GM18861 (cell line): ENCODE measurements around the gene PTPN14.
"Not testable (repeated sequence)": the region's sequence is repeated elsewhere in the genome, so short reads cannot be mapped to it uniquely, and the experiment has no call there.

Experiments used
- ATAC-seq: cut with Tn5 transposase; IDR thresholded peaks from one replicate; pipeline ENCODE4 v1.9.1; 2021; ENCODE audit not compliant: unreplicated experiment

Gene PTPN14

GRCh38 chr1:214513394-214513793 is 38.0 kb downstream of the PTPN14 start:
- ATAC-seq: no peak

GRCh38 chr1:214511639-214511998 is 39.8 kb downstream of the PTPN14 start:
- no peak for ATAC-seq

DNA sequence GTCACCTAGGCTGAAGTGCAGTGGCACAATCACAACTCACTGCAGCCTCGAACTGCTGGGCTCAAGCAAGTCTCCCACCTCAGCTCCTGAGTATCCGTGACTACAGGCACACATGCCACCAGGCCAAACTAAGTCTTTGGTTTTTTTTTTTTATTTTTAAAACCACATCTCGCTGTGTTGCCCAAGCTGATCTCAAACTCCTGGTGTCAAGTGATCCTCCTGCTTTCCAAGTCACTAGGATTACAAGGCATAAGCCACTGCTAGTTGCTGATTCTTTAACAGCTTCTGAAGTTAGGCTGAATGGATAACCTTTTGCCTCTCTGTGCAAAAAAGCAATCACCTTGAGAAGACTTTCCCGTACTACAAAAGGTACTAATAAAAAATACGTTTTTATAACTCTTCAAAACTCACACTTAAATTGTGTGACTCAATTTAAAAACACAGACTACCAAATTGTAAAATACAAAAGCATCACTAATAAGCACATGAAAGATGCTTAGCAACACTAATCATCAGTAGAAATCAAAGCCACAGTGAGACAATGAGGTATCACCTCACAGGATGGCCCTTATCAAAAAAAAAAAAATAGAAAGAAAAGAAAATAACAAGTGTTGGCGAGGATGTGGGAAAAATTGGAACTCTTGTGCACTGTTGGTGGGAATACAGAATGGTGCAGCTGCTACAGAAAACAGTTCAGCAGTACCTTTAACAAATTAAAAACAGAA is 40.3 kb downstream of the PTPN14 start:
- ATAC-seq: no peak

DNA sequence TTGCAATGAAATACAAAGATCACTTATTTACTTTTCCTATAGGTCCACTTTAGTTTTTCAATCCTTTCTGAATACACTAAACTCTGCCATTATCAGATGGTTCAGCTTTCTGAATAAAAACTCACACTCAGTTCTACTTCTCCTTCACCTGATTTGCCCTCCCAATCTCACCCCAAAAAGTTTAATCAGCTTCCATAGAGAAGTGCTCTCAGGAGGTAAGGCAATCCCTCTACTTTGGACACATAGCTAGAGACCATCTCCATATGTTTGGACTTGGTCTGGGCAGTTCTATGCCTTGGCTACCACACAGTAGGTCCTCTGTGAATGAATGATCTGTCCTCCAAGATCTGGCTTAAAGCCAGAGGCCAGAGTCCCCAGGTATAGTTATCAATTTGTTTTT is 40.9 kb downstream of the PTPN14 start:
- no peak for ATAC-seq

DNA sequence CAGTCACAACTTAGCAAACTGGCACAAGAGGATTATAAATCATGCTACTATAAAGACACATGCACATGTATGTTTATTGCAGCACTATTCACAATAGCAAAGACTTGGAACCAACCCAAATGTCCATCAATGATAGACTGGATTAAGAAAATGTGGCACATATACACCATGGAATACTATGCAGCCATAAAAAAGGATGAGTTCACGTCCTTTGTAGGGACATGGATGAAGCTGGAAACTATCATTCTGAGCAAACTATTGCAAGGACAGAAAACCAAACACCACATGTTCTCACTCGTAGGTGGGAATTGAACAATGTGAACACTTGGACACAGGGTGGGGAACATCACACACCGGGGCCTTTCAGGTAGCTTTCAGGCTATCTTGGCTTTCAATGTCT is 41.8 kb downstream of the PTPN14 start:
- ATAC-seq: not testable (repeated sequence)

- ATAC-seq: peak; percentile 80
Measured at GRCh38 chr1:214506972-214507431, 44.4 kb downstream of the PTPN14 start.

DNA sequence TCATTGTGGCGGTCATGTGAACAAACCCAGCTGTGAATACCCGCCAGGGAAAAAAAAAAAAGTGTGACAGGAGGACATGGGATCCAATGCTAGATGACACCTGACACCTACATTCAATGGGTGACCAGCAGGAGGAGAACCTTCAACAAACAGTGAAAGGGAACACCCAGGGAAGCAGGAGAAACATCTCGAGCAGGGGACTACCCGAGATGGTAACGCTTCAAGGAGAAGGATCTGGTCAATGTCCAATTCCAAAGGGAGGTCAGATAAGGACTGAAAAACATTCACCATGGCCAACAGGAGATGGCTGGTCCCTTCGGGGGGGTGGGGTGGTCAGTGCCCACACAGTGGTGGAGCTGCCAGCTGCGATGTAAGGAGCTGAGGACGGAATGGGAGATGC is 46.3 kb downstream of the PTPN14 start:
- ATAC-seq: no peak

DNA sequence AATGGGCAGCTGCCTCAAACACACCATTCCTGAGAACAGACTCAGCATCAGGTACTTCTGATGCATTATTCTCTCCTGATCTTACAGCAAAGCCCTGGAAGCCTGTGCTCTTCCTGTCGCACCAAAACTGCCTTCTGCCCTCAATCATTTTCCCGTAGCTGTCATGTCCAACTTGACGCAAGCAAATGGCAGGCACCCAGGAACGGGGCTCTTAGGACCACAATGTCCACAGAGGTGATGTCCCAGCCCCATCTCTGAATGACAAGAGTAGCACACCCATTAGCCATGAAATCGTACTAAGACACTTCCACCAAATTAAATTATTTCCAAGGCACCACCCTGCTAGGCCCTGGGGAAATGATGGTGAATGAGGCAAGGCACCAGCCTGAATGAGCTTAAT is 47.1 kb downstream of the PTPN14 start:
- no peak for ATAC-seq

DNA sequence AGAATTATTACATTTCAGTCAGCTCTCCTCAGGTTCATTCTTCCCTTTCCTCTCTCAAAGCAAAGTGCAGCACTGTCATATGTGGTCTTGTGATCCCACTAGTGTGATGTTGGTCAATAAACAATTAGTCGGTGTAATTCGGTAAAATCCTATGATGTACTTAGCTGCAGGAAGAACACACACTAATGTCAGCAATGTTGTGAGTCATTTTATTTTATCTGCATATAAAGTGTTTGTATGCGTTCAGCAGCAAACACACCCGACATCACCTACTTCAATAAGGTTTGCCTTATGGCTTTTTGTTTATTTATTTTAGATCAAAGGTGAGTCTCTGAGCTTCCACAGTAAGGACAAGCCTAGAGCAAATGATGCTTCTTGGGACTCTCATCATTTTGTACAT is 47.8 kb downstream of the PTPN14 start:
- ATAC-seq: no peak

GRCh38 chr1:214500340-214501055 is 50.9 kb downstream of the PTPN14 start:
- no peak for ATAC-seq

GRCh38 chr1:214499732-214500131 is 51.7 kb downstream of the PTPN14 start:
- no peak for ATAC-seq

GRCh38 chr1:214498021-214498420 is 53.4 kb downstream of the PTPN14 start:
- ATAC-seq: no peak

- no peak for ATAC-seq
Measured at GRCh38 chr1:214496126-214496525, 55.3 kb downstream of the PTPN14 start.

- ATAC-seq: no peak
Measured at GRCh38 chr1:214494706-214495105, 56.7 kb downstream of the PTPN14 start.

DNA sequence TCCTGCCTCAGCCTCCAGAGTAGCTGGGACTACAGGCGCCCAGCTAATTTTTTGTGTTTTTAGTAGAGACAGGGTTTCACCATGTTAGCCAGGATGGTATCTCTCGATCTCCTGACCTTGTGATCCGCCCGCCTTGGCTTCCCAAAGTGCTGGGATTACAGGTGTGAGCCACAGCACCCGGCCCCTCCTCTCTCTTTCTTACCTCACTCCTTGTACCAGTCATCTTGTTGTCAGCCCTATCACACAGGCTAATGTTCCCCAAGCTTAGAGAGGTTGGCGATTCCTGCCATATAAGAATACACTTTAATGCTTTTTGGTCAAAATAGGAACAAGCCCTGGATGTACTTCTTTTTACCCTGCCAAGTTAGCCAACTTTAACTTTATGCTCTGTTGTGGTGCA is 57.2 kb downstream of the PTPN14 start:
- not testable (repeated sequence) for ATAC-seq

GRCh38 chr1:214493126-214493796 is 58.1 kb downstream of the PTPN14 start:
- no peak for ATAC-seq

DNA sequence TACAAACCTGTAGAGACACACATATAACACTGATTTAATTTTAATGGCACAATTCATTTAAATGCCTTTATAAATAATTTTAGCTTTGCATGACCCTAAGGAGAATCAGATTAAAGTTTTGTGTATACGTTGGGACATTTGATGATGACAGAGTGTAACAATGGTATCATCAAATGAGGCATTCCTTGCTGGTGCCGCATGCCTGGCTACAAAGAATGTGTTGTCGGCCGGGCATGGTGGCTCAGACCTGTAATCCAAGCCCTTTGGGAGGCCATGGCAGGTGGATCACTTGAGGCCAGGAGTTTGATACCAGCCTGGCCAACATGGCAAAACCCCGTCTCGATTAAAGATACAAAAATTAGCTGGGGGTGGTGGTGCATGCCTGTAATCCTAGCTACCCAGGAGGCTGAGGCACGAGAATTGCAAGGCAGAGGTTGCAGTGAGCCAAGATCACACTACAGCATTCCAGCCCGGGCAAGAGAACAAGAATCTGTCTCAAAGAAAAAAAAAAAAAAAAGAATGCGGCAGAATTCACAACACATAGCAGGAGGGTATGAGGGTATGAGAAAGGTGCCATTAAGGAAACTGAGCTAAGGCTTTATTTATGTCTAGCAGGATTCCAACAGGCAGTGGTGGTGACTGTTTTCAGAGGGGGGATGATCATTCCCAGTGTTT is 58.9 kb downstream of the PTPN14 start:
- no peak for ATAC-seq

- no peak for ATAC-seq
Measured at GRCh38 chr1:214491468-214492146, 59.8 kb downstream of the PTPN14 start.

DNA sequence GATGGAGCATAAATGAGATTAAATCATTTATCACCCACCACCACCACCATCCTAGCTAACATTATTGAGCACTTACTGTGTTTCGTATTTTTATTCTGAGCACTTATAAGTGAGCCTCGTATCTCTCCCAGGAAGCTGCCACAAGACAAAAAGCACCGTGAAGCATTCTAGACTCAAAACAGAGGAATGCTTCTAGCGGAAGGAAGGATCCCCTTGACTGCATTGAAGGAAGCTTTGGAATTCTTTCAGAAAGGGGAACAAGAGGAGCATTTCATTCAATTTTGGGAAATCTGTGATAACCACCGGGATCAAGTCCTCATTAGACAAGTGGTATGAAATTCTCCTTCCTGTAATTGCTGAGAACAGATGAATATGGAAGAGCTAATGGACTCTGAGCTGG is 66.3 kb downstream of the PTPN14 start:
- ATAC-seq: no peak

- not testable (repeated sequence) for ATAC-seq
Measured at GRCh38 chr1:214483180-214483579, 68.2 kb downstream of the PTPN14 start.
